Neural cell (in vitro differentiated cells): ENCODE results near the gene CRABP2. TPM values are rescaled to one million over a fixed set of nuclear protein-coding genes. Genes with fewer than 3 reads are reported as not detected.

ENCODE experiments used
- H2AFZ ChIP-seq: fragments of 200-600, 300-800 bp; sonication (generic), shearing (Covaris generic); 2 replicates; pipeline ENCODE4 v1.6.0; 2014; ENCODE audit warnings: low read depth, mild to moderate bottlenecking, antibody characterized with exemption, low read length, moderate library complexity
- H3F3A ChIP-seq: fragments of 200-600 bp; shearing (Covaris generic); 2 replicates; pipeline ENCODE4 v1.6.1; 2016; ENCODE audit warnings: mild to moderate bottlenecking, moderate library complexity, mixed read lengths, antibody characterized with exemption, low read length; ENCODE audit not compliant: insufficient read depth, poor library complexity, severe bottlenecking
- H3K27ac ChIP-seq: fragments of 200-600, 300-800 bp; sonication (generic), shearing (Covaris generic); 2 replicates; pipeline ENCODE4 v1.5.1; 2014; ENCODE audit warnings: mild to moderate bottlenecking, low read length, moderate library complexity
- H3K27me3 ChIP-seq: fragments of 300-800, 200-600 bp; sonication (generic), shearing (Covaris generic); 2 replicates; pipeline ENCODE4 v1.6.0; 2014; ENCODE audit warnings: mild to moderate bottlenecking, low read depth, low read length, moderate library complexity; ENCODE audit not compliant: insufficient read depth
- H3K36me3 ChIP-seq: fragments of 300-800, 200-600 bp; sonication (generic), shearing (Covaris generic); 2 replicates; pipeline ENCODE4 v1.5.1; 2014; ENCODE audit warnings: mild to moderate bottlenecking, antibody characterized with exemption, low read length, moderate library complexity; ENCODE audit not compliant: insufficient read depth
- H3K4me2 ChIP-seq: fragments of 300-800, 200-600 bp; sonication (generic), shearing (Covaris generic); 2 replicates; pipeline ENCODE4 v1.6.0; 2014; ENCODE audit warnings: mild to moderate bottlenecking, low read length
- H3K4me3 ChIP-seq: fragments of 300-800, 200-600 bp; sonication (generic), shearing (Covaris generic); 2 replicates; pipeline ENCODE4 v1.5.1; 2014; ENCODE audit warnings: mild to moderate bottlenecking, low read length, moderate library complexity
- H3K79me2 ChIP-seq: fragments of 200-600 bp; shearing (Covaris generic); replicated peaks from 2 replicates; pipeline ENCODE4 v1.6.0; 2014; ENCODE audit warnings: mild to moderate bottlenecking, low read length, moderate library complexity; ENCODE audit not compliant: insufficient read depth
- H3K9ac ChIP-seq: fragments of 300-800, 200-600 bp; sonication (generic), shearing (Covaris generic); 2 replicates; pipeline ENCODE4 v1.6.1; 2016; ENCODE audit warnings: mild to moderate bottlenecking, low read length, mixed read lengths
- H3K9me2 ChIP-seq: fragments of 200-600 bp; shearing (Covaris generic); 2 replicates; pipeline ENCODE4 v1.6.1; 2016; ENCODE audit warnings: mild to moderate bottlenecking, low read length, mixed read lengths; ENCODE audit not compliant: insufficient read depth
- H3K9me3 ChIP-seq: fragments of 200-600, 300-800 bp; sonication (generic), shearing (Covaris generic); 2 replicates; pipeline ENCODE4 v1.6.1; 2016; ENCODE audit warnings: mild to moderate bottlenecking, mixed run types, low read length, moderate library complexity, mixed read lengths
- H4K20me1 ChIP-seq: fragments of 200-600 bp; shearing (Covaris generic); 2 replicates; pipeline ENCODE4 v1.6.1; 2016; ENCODE audit warnings: mild to moderate bottlenecking, mixed run types; ENCODE audit not compliant: insufficient read depth
- EP300 ChIP-seq: fragments of 450-650 bp; conservative IDR thresholded peaks from 2 replicates; pipeline ENCODE4 v1.6.1; 2014; ENCODE audit warnings: antibody characterized with exemption, mild to moderate bottlenecking, moderate library complexity; ENCODE audit not compliant: poor library complexity, severe bottlenecking
- EZH2 ChIP-seq: fragments of 200-600, 300-800 bp; shearing (Covaris generic), sonication (generic); IDR thresholded peaks from 2 replicates; pipeline ENCODE4 v1.6.1; 2014; ENCODE audit warnings: antibody characterized with exemption, low read length, borderline replicate concordance, mild to moderate bottlenecking; ENCODE audit not compliant: insufficient read depth, poor library complexity, severe bottlenecking
- MXI1 ChIP-seq: fragments of 450-650 bp; conservative IDR thresholded peaks from 2 replicates; pipeline ENCODE4 v1.6.1; 2014; ENCODE audit warnings: antibody characterized with exemption, mild to moderate bottlenecking; ENCODE audit not compliant: poor library complexity, severe bottlenecking
- POLR2AphosphoS5 ChIP-seq: IDR thresholded peaks from 2 replicates; pipeline ENCODE4 v1.6.1; 2012
- RAD21 ChIP-seq: fragments of 450-650 bp; conservative IDR thresholded peaks from 2 replicates; pipeline ENCODE4 v1.6.1; 2014; ENCODE audit warnings: antibody characterized with exemption, mild to moderate bottlenecking, moderate library complexity
- SMC3 ChIP-seq: fragments of 450-650 bp; conservative IDR thresholded peaks from 2 replicates; pipeline ENCODE4 v1.6.1; 2014; ENCODE audit warnings: antibody characterized with exemption, mild to moderate bottlenecking, moderate library complexity; ENCODE audit not compliant: poor library complexity
- TAF1 ChIP-seq: IDR thresholded peaks from 2 replicates; pipeline ENCODE4 v1.6.1; 2012; ENCODE audit warnings: low read depth
- polyA plus RNA-seq: library from polyadenylated mRNA; depleted of rRNA; stranded (reverse); fragments of >200 nt; gene quantifications from 2 replicates; pipeline ENCODE4 v1.2.3, GENCODE V29; 2014

The CRABP2 gene
- polyA plus RNA-seq, 1 donor from 2014 or later = 7.7 TPM

- H3K27ac ChIP-seq = no peak overlapping the region
- peaks cover 9% of the 10 kb centered on the region for H3K36me3 ChIP-seq
- no peaks in the 10 kb centered on the region for H3K27me3 ChIP-seq
- no peak overlapping the region for H3K9ac ChIP-seq
- H3K79me2 ChIP-seq = peaks cover 19% of the 10 kb centered on the region
- H3K4me3 ChIP-seq = no peak overlapping the region
- H3K4me2 ChIP-seq = no peak overlapping the region
- H3K9me3 ChIP-seq = no peaks in the 10 kb centered on the region
- TF ChIP-seq EP300 = no peak
- no peak for TF ChIP-seq RAD21
- TF ChIP-seq EZH2 = no peak
- no peak for TF ChIP-seq SMC3
- TF ChIP-seq POLR2AphosphoS5 = no peak
- H4K20me1 ChIP-seq = peaks cover 3% of the 10 kb centered on the region
- H3K9me2 ChIP-seq = no peaks in the 10 kb centered on the region
- H3F3A ChIP-seq = no peaks in the 10 kb centered on the region
- H2AFZ ChIP-seq = no peak overlapping the region
Observed at GRCh38 chr1:156721131-156721530, 15.7 kb upstream of the CRABP2 start.

- no peak overlapping the region for H3K4me2 ChIP-seq
- H4K20me1 ChIP-seq = no peaks in the 10 kb centered on the region
- TF ChIP-seq POLR2AphosphoS5 (no peak), TAF1 (no peak)
- H3K9ac ChIP-seq = no peak overlapping the region
- no peaks in the 10 kb centered on the region for H3K9me3 ChIP-seq
- H3K27ac ChIP-seq = no peak overlapping the region
- no peaks in the 10 kb centered on the region for H3K79me2 ChIP-seq
- H3K4me3 ChIP-seq = no peak overlapping the region
- H3K36me3 ChIP-seq = no peaks in the 10 kb centered on the region
- no peaks in the 10 kb centered on the region for H3K9me2 ChIP-seq
- no peak overlapping the region for H2AFZ ChIP-seq
- H3F3A ChIP-seq = no peaks in the 10 kb centered on the region
- H3K27me3 ChIP-seq = no peaks in the 10 kb centered on the region
Observed at GRCh38 chr1:156717351-156717750, 12.0 kb upstream of the CRABP2 start.

GRCh38 chr1:156714830-156715229 is 9.4 kb upstream of the CRABP2 start:
- no peaks in the 10 kb centered on the region for H4K20me1 ChIP-seq
- H3F3A ChIP-seq = no peaks in the 10 kb centered on the region
- no peaks in the 10 kb centered on the region for H3K9me2 ChIP-seq
- no peak overlapping the region for H3K9ac ChIP-seq
- H3K79me2 ChIP-seq = no peaks in the 10 kb centered on the region
- H3K27me3 ChIP-seq = no peaks in the 10 kb centered on the region
- H3K9me3 ChIP-seq = no peaks in the 10 kb centered on the region
- H3K4me3 ChIP-seq = no peak overlapping the region
- H2AFZ ChIP-seq = no peak overlapping the region
- no peak overlapping the region for H3K4me2 ChIP-seq
- no peaks in the 10 kb centered on the region for H3K36me3 ChIP-seq
- H3K27ac ChIP-seq = no peak overlapping the region
- TF ChIP-seq MXI1 (no peak), RAD21 (no peak)

GRCh38 chr1:156712626-156713025 is 7.2 kb upstream of the CRABP2 start:
- H3K27ac ChIP-seq = no peak overlapping the region
- no peaks in the 10 kb centered on the region for H3K36me3 ChIP-seq
- TF ChIP-seq TAF1 = no peak
- TF ChIP-seq RAD21 = no peak

More at GRCh38 chr1:156712626-156713025, 7.2 kb upstream of the CRABP2 start:
- no peaks in the 10 kb centered on the region for H3K27me3 ChIP-seq
- no peak overlapping the region for H2AFZ ChIP-seq
- no peak overlapping the region for H3K4me3 ChIP-seq
- no peak overlapping the region for H3K4me2 ChIP-seq
- no peaks in the 10 kb centered on the region for H3K79me2 ChIP-seq
- no peaks in the 10 kb centered on the region for H3F3A ChIP-seq
- H3K9me3 ChIP-seq = no peaks in the 10 kb centered on the region
- H3K9ac ChIP-seq = no peak overlapping the region
- H3K9me2 ChIP-seq = no peaks in the 10 kb centered on the region
- H4K20me1 ChIP-seq = no peaks in the 10 kb centered on the region
